Measurements from ENCODE around the gene ERFL.
"Not testable (repeated sequence)": the region's sequence is repeated elsewhere in the genome, so short reads cannot be mapped to it uniquely, and the experiment has no call there.

The ERFL gene

DNA sequence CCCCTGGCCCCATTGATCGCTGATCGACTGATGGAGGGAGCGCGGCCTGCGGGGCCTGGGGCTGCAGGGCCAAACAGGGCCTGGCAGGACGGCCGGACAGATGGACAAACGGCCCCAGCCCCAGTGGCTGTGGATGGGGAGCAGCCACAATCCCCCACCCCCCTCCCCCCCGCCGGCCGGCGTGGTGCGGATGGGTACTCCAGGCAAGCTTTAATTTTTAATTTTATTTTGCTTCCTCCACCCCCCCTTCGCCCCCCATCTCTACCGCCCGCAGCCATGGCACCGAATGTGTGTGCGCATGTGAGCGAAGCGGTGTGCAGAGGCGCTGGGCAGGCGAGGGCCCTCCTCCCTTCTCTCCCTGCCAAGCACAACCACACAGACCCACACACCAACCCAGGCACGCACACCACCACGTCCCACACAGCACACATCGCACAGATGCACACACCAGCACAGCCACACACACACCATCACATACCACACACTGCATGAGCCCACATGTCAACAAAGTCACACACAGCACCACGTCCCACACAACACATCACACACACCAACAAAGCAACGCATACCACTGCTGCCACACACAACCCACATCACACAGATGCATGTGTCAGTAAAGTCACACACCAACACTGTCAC is 12.4 kb downstream of the ERFL start:
- no peak for DNase-seq (ENCODE audit: low read depth)
- TF ChIP-seq CTCF (conservative IDR thresholded peaks at IDR 0.05; ENCODE audit: low read depth, low read length) = no peak
- H3K4me3 ChIP-seq (ENCODE audit: low read depth, low read length) = no peak overlapping the region

DNA sequence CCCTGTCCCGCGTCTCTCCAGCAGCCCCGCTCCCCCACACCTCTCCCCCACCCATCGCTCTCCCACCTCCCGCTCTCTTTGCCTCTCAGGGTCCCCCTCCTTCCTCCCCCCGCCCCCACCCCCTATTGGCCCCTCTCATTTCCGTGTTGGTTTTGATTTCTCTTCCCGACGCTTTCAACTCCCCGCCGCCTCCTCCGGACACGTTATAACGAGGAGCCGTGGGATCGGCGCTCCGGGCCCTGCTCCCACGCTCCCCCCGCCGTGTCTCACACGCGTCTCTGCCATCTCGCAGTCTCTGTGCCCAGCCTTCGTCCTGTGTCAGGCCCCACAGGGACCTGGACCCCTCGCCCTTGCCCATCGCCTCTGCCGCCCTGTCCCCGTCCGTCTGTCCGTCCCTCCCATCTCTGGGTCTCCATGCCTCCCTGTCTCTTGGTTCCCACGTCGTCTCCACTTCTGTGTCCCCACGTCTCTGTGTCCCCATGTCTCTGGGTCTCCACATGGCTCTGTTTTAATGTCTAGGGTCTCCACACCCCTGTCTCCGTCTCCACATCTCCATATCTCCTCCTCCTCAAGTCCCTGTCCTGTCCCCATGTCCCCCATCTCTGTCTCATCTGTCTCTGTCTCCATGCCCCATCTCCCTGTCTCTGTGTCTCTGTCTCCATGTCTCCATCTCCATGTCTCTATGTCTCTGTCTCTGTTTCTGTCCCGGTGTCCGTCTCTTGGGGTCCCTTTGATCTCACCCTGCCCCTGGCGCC is 13.1 kb downstream of the ERFL start:
- no peak overlapping the region for H3K4me3 ChIP-seq (ENCODE audit: low read depth, low read length)
- no peak for TF ChIP-seq CTCF (conservative IDR thresholded peaks at IDR 0.05; ENCODE audit: low read depth, low read length)
- DNase-seq (ENCODE audit: low read depth) = no peak

- not testable (repeated sequence) for DNase-seq (ENCODE audit: low read depth); H3K4me3 ChIP-seq (ENCODE audit: low read depth, low read length)
These were observed 13.8 kb downstream of the ERFL start for GRCh38 chr19:41914424-41914834.

- DNase-seq (ENCODE audit: low read depth) = no peak
- no peak for TF ChIP-seq CTCF (conservative IDR thresholded peaks at IDR 0.05; ENCODE audit: low read depth, low read length)
- no peak overlapping the region for H3K4me3 ChIP-seq (ENCODE audit: low read depth, low read length)
These were observed 14.5 kb downstream of the ERFL start for GRCh38 chr19:41913538-41914423.

- TF ChIP-seq CTCF (conservative IDR thresholded peaks at IDR 0.05; ENCODE audit: low read depth, low read length) = no peak
- no peak for DNase-seq (ENCODE audit: low read depth)
- H3K4me3 ChIP-seq (ENCODE audit: low read depth, low read length) = no peak overlapping the region
These were observed 15.2 kb downstream of the ERFL start for GRCh38 chr19:41912899-41913537.

- DNase-seq (ENCODE audit: low read depth) = no peak
- TF ChIP-seq CTCF (conservative IDR thresholded peaks at IDR 0.05; ENCODE audit: low read depth, low read length) = no peak
- no peak overlapping the region for H3K4me3 ChIP-seq (ENCODE audit: low read depth, low read length)
These were observed 16.1 kb downstream of the ERFL start for GRCh38 chr19:41911889-41912731.

Measured in choroid plexus epithelial cell (primary cell).